Measurements from ENCODE around the gene SDS.

GRCh38 chr12:113373440-113373839 lies 30.2 kb downstream of the SDS start:
- TF ChIP-seq CTCF (IDR thresholded peaks at IDR 0.05) (no peak), POLR2A (IDR thresholded peaks at IDR 0.05) (no peak)
